Spleen (tissue), 13 donors: ENCODE measurements around the gene OR8I2. TPM values are rescaled to one million over a fixed set of nuclear protein-coding genes. Genes with fewer than 3 reads are reported as not detected.
"Not testable (repeated sequence)": the region's sequence is repeated elsewhere in the genome, so short reads cannot be mapped to it uniquely, and the experiment has no call there.

Experiments used
- DNase-seq: peaks from one replicate; pipeline ENCODE4 v3.0.0-alpha.2; 2020
- H3K27ac ChIP-seq, 8 donors: fragments of 200-600 bp; sonication (generic) in 7 of 8; 1 replicate in 4 of 8; 2 replicates in 4 of 8; pipeline versions ENCODE4 v1.5.0 to v1.8.0; 2016 to 2021; ENCODE audit warnings: inconsistent platforms in 4 of 8, mild to moderate bottlenecking in 4 of 8, moderate library complexity in 1 of 8
- H3K27me3 ChIP-seq, 7 donors: fragments of 200-600 bp; sonication (generic) in 6 of 7; replicated peaks in 1 of 7; 1 replicate in 4 of 7; 2 replicates in 3 of 7; pipeline versions ENCODE4 v1.5.0 to v1.8.0; 2016 to 2021; ENCODE audit warnings: inconsistent platforms in 3 of 7, mild to moderate bottlenecking in 1 of 7
- H3K36me3 ChIP-seq, 6 donors: fragments of 200-600 bp; sonication (generic) in 5 of 6; 1 replicate in 4 of 6; 2 replicates in 2 of 6; pipeline versions ENCODE4 v1.5.0 to v1.8.0; 2016 to 2021; ENCODE audit warnings: inconsistent platforms in 2 of 6
- H3K4me1 ChIP-seq, 6 donors: fragments of 200-600 bp; sonication (generic) in 5 of 6; 1 replicate in 3 of 6; 2 replicates in 3 of 6; pipeline versions ENCODE4 v1.5.0 to v1.8.0; 2016 to 2021; ENCODE audit warnings: inconsistent platforms in 3 of 6
- H3K4me3 ChIP-seq, 8 donors: fragments of 200-600 bp; sonication (generic) in 7 of 8; 1 replicate in 4 of 8; 2 replicates in 4 of 8; pipeline versions ENCODE4 v1.5.0 to v1.8.0; 2016 to 2021; ENCODE audit warnings: inconsistent platforms in 4 of 8, mild to moderate bottlenecking in 4 of 8, moderate library complexity in 2 of 8
- H3K9me3 ChIP-seq, 8 donors: fragments of 200-600 bp; sonication (generic) in 7 of 8; 1 replicate in 4 of 8; 2 replicates in 4 of 8; pipeline versions ENCODE4 v1.5.0 to v1.8.0; 2016 to 2021; ENCODE audit warnings: inconsistent platforms in 4 of 8
- POLR2A ChIP-seq, 3 donors: fragments of 450-650 bp; IDR thresholded peaks; one replicate each; pipeline ENCODE4 v1.5.1; 2017; ENCODE audit warnings: antibody characterized with exemption in 3 of 3, mild to moderate bottlenecking in 1 of 3
- POLR2AphosphoS5 ChIP-seq, 3 donors: sonication (generic); formaldehyde crosslinking; IDR thresholded peaks; one replicate each; pipeline ENCODE4 v1.5.1; 2017; ENCODE audit warnings: antibody characterized with exemption in 3 of 3
- WGBS, 5 donors: extraction: QIAGEN DNeasy Blood & Tissue Kit in 3 of 5; methylation state at CpG; one replicate each; pipeline versions ENCODE4 v1.1.5 to v1.1.7; 2013 to 2018; 5-methylcytosine and 5-hydroxymethylcytosine counted together
- intact Hi-C: fragments of 100-400 bp; cut with DNase I; formaldehyde crosslinking; loops from one replicate; pipeline ENCODE4 v1.15.0; 2023; ENCODE audit warnings: low total_unique reads
- long read RNA-seq, 2 donors: transcript quantifications; one replicate each; lab custom pipeline, GENCODE V29; 2026
- polyA plus RNA-seq, 3 donors: library from polyadenylated mRNA; stranded (reverse); fragments of 200-250 nt; gene quantifications; one replicate each; pipeline ENCODE4 v1.2.1, GENCODE V29; 2013
- total RNA-seq, 7 donors: library from RNA; depleted of rRNA in 3 of 7; stranded (reverse); fragments of >200 nt in 3 of 7; fragmentation: NEBNext Ultra II Directional in 4 of 7; extraction: Animal tissue kit (Norgen Biotek cat#: 25700) in 4 of 7; gene quantifications; one replicate each; pipeline versions ENCODE4 v1.1.0 to v1.2.1, GENCODE V29; 2016 to 2021
- TF ChIP-seq, protein P1 (sequence below), 11 experiments: fragments of 200-600 bp in 7 of 11; fragments of 450-650 bp in 4 of 11; sonication (generic) in 4 of 11; IDR thresholded peaks in 8 of 11; conservative IDR thresholded peaks in 3 of 11; 1 replicate in 7 of 11; 2 replicates in 4 of 11; pipeline versions ENCODE4 v1.4.0 to v1.8.0; 2016 to 2021; ENCODE audit warnings: antibody characterized with exemption in 11 of 11, inconsistent platforms in 4 of 11, mild to moderate bottlenecking in 1 of 11
- donor health status: healthy with polysubstance abuse.
- donor health status: DM: no; HTN: no; CAD: no; lungs with moderate emphysema.
- donor health status: DM: no; HTN: no; CAD: no.
- donor health status: Bipolar disorder and iron deficiency.
- donor health status: healthy.
- donor health status: DM: no; HTN: no; CAD: no.
- donor health status: DM: yes; HTN: yes; CAD: no.

Gene OR8I2
- total RNA-seq (not detected), polyA plus RNA-seq (not detected)
- long read RNA-seq, donor 1 = 0 reads
- long read RNA-seq, donor 2, partial matches to known transcripts = 0 of 1 reads
- long read RNA-seq, donor 2, other reads (novel, unspliced or antisense) = 0 of 1 reads

DNA sequence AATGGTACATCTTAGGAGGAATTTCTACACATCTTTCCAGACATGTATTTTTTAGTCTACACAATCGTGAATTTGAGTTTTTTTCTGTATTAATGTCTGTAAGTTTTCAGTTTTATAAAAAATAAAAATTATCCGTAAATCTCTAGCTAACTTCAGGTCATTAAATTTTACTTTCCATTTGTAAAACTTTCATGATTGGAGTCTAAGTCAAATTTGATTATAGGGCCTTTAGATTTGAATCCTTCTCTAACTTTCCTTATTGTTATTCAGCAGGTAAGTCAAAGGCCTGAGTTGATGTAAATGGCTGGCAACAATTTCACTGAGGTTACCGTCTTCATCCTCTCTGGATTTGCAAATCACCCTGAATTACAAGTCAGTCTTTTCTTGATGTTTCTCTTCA lies at the start of gene OR8I2:
TSS of gene OR8I2 (plus strand) at position 301 of the 400 bp plus-strand sequence. CDS start at position 301, 0 bp downstream.
- H3K27me3 ChIP-seq = no peaks in the 10 kb centered on the region
- H3K9me3 ChIP-seq = peaks cover 0 to 4% (median 0%) of the 10 kb centered on the region in 8 donors
- H3K4me1 ChIP-seq = no peaks in the 10 kb centered on the region
- DNase-seq = no peak
- H3K36me3 ChIP-seq = no peaks in the 10 kb centered on the region
- TF ChIP-seq POLR2AphosphoS5 (IDR thresholded peaks at IDR 0.05) (no peak), POLR2A (IDR thresholded peaks at IDR 0.05) (no peak)
- TF ChIP-seq, protein P1, sequence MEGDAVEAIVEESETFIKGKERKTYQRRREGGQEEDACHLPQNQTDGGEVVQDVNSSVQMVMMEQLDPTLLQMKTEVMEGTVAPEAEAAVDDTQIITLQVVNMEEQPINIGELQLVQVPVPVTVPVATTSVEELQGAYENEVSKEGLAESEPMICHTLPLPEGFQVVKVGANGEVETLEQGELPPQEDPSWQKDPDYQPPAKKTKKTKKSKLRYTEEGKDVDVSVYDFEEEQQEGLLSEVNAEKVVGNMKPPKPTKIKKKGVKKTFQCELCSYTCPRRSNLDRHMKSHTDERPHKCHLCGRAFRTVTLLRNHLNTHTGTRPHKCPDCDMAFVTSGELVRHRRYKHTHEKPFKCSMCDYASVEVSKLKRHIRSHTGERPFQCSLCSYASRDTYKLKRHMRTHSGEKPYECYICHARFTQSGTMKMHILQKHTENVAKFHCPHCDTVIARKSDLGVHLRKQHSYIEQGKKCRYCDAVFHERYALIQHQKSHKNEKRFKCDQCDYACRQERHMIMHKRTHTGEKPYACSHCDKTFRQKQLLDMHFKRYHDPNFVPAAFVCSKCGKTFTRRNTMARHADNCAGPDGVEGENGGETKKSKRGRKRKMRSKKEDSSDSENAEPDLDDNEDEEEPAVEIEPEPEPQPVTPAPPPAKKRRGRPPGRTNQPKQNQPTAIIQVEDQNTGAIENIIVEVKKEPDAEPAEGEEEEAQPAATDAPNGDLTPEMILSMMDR (IDR thresholded peaks at IDR 0.05 in 8 of 11, conservative IDR thresholded peaks at IDR 0.05 in 3 of 11) = no peak
- H3K4me3 ChIP-seq = no peak within 1 kb of the TSS
- H3K27ac ChIP-seq = no peak within 1 kb of the TSS
- 62 to 81% (median 67%) methylated on average over 3 of the region's 3 CpGs for WGBS, 5 donors
- intact Hi-C loops = no loop called here

DNA sequence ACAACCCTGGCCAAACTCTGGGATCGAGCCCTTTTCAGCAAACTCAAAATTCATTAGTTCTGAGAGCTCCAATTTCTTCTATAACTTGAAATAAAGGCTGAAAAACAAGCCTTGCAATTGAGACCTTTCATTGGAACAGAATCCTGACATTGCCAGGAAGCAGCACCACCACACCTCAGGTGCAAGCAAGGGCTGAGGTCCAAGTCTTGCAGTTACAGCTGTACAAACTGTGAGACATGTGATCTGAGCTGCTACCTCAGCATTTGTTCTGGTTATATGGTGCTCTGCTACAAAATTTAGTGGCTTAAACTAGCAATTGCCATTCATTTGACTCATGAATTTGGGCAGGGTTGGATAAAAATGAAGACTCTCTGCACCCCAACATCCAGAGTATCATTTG lies 47.6 kb upstream of the OR8I2 start:
- DNase-seq = no peak
- no peak overlapping the region for H3K27ac ChIP-seq
- no peak overlapping the region for H3K4me3 ChIP-seq
- no peaks in the 10 kb centered on the region for H3K27me3 ChIP-seq
- TF ChIP-seq POLR2AphosphoS5 (IDR thresholded peaks at IDR 0.05) (no peak), POLR2A (IDR thresholded peaks at IDR 0.05) (no peak)
- TF ChIP-seq, protein P1 (IDR thresholded peaks at IDR 0.05 in 8 of 11, conservative IDR thresholded peaks at IDR 0.05 in 3 of 11) = no peak
- H3K9me3 ChIP-seq = peaks cover 0 to 45% (median 16%) of the 10 kb centered on the region in 8 donors
- H3K4me1 ChIP-seq = no peaks in the 10 kb centered on the region
- intact Hi-C loops = no loop called here
- H3K36me3 ChIP-seq = no peaks in the 10 kb centered on the region
- WGBS, 5 donors = 47 to 87% (median 60%) methylated on average over 1 of the region's 1 CpG

DNA sequence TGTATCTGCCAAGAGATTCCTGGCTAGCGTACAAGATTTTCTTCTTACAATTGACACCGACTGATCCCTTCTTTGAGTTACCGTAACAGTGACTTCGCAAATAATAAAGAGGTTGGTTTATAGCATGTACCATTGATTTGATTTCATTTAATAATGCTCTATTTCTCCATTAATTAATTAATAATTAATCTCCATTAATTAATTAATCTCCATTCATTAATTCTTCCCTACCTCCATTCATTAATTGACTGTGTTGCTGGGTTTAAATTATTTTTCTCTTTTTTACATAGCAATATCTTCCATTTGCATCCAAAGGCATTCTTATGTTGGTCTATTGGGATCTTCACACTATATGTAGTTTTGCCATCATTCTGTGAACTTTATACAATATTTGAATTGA lies 44.6 kb upstream of the OR8I2 start:
- 68 to 72% (median 71%) methylated on average over 4 of the region's 4 CpGs for WGBS, 5 donors
- TF ChIP-seq, protein P1 (IDR thresholded peaks at IDR 0.05 in 8 of 11, conservative IDR thresholded peaks at IDR 0.05 in 3 of 11) = no peak
- TF ChIP-seq POLR2AphosphoS5 (IDR thresholded peaks at IDR 0.05) = no peak
- TF ChIP-seq POLR2A (IDR thresholded peaks at IDR 0.05) = no peak
- Histone ChIP-seq H3K27ac (no peak overlapping the region), H3K9me3 (peaks cover 0 to 25% (median 4%) of the 10 kb centered on the region in 8 donors), H3K4me1 (no peaks in the 10 kb centered on the region), H3K4me3 (no peak overlapping the region), H3K27me3 (no peaks in the 10 kb centered on the region), H3K36me3 (no peaks in the 10 kb centered on the region)
- intact Hi-C loops = no loop called here
- DNase-seq = no peak

DNA sequence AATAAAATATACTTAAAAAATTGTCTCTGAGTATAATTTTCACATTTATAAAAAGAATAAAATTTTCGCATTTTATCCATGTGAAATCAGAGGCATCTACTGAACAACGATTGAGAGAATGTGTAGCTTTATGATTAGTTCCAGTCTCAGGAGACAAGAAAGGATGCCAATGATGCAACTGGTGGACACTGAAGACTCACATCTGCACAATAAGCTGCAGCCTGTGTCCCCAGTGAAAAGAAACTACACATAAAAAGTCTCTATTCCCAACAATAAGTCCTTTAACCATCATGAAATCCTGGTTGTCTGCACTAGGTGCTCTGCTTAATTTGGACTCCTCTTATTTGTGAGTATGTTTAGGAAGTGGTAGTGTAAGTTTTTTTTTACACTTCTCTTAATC lies 43.6 kb upstream of the OR8I2 start:
- Histone ChIP-seq H3K4me1 (no peaks in the 10 kb centered on the region), H3K27ac (no peak overlapping the region), H3K4me3 (no peak overlapping the region), H3K27me3 (no peaks in the 10 kb centered on the region), H3K36me3 (no peaks in the 10 kb centered on the region), H3K9me3 (peaks cover 0 to 17% (median 0%) of the 10 kb centered on the region in 8 donors)
- WGBS, 5 donors = 83 to 91% (median 86%) methylated on average over 2 of the region's 2 CpGs
- no peak for DNase-seq
- no peak for TF ChIP-seq POLR2A (IDR thresholded peaks at IDR 0.05)
- TF ChIP-seq, protein P1 (IDR thresholded peaks at IDR 0.05 in 8 of 11, conservative IDR thresholded peaks at IDR 0.05 in 3 of 11) = no peak
- TF ChIP-seq POLR2AphosphoS5 (IDR thresholded peaks at IDR 0.05) = no peak
- intact Hi-C loops = no loop called here

GRCh38 chr11:56056366-56056765 lies 36.7 kb upstream of the OR8I2 start:
- H3K4me1 ChIP-seq, H3K4me3 ChIP-seq, intact Hi-C loops, H3K36me3 ChIP-seq, H3K27ac ChIP-seq, H3K27me3 ChIP-seq, DNase-seq: not testable (repeated sequence)
- peaks cover 0 to 36% (median 5%) of the 10 kb centered on the region in 8 donors for H3K9me3 ChIP-seq
- WGBS, 5 donors = 39 to 46% (median 41%) methylated on average over 4 of the region's 4 CpGs

DNA sequence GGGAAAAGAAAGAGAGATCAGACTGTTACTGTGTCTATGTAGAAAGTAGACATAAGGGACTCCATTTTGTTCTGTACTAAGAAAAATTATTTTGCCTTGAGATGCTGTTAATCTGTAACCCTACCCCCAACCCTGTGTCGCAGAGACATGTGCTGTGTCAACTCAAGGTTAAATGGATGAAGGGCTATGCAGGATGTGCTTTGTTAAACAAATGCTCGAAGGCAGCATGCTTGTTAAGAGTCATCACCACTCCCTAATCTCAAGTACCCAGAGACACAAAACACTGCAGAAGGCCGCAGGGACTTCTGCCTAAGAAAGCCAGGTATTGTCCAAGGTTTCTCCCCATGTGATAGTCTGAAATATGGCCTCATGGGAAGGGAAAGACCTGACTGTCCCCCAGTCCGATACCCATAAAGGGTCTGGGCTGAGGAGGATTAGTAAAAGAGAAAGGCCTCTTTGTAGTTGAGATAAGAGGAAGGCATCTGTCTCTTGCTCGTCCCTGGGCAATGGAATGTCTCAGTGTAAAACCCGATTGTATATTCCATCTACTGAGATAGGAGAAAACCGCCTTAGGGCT lies 35.4 kb upstream of the OR8I2 start:
- H3K27me3 ChIP-seq, H3K4me3 ChIP-seq, H3K4me1 ChIP-seq, intact Hi-C loops, DNase-seq, H3K36me3 ChIP-seq, H3K27ac ChIP-seq: not testable (repeated sequence)
- 28 to 43% (median 39%) methylated on average over 7 of the region's 7 CpGs for WGBS, 5 donors
- peaks cover 0 to 30% (median 5%) of the 10 kb centered on the region in 8 donors for H3K9me3 ChIP-seq
